ENCODE results near the gene TTC39B. TPM values are rescaled to one million over a fixed set of nuclear protein-coding genes. Genes with fewer than 3 reads are reported as not detected.
"Not testable (repeated sequence)": the region's sequence is repeated elsewhere in the genome, so short reads cannot be mapped to it uniquely, and the experiment has no call there.

Gene TTC39B
- total RNA-seq, 1 donor from 2014 or later = 1.3 TPM

GRCh38 chr9:15243081-15243480, 63.9 kb downstream of the TTC39B start:
- ATAC-seq (ENCODE audit: poor library complexity) (no peak), DNase-seq (no peak)
- intact Hi-C loops (cut with DNase I) = no loop called here

DNA sequence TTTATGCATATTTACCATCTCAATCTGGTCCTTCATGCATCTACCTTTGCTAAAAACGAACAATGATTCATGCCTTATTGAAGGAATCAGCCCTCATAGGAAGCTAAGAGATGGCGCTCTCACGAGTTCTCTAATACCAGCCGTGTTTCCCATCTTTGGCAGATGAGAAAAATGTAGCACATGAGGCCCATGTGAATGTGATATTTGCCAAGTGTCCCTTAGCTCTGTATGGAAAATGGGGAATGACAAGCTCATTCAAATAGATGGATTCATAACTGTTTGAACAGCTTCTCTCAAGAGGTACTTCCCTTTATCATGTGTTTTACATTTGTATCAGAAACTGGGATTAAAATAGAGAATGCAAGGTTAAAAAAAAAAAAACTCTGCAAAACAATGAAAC, 66.1 kb downstream of the TTC39B start:
- DNase-seq (no peak), ATAC-seq (ENCODE audit: poor library complexity) (no peak)
- intact Hi-C loops (cut with DNase I) = no loop called here

DNA sequence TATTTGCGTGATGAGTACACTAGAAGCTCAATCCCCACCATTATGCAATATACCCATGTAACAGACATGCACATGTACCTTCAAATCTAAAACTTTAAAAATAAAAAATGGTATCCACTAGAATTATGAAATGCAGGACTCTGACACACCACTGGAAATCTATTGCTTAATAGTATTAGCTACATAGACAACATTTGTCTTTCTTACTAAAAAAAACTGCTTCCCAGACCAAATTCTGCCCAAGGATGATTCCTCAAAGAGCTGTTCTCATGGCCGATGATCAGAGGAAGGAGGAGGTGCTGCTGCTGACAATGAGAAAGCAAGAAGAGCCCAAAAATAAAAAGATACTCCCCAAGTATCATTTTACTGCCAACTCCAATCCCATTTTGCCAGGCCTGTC, 67.2 kb downstream of the TTC39B start:
- intact Hi-C loops (cut with DNase I) = no loop called here
- ATAC-seq (ENCODE audit: poor library complexity) = peak; percentile 53
- DNase-seq = no peak

GRCh38 chr9:15238646-15239045, 68.4 kb downstream of the TTC39B start:
- no peak for ATAC-seq (ENCODE audit: poor library complexity)
- DNase-seq = no peak
- intact Hi-C loops (cut with DNase I) = no loop called here

DNA sequence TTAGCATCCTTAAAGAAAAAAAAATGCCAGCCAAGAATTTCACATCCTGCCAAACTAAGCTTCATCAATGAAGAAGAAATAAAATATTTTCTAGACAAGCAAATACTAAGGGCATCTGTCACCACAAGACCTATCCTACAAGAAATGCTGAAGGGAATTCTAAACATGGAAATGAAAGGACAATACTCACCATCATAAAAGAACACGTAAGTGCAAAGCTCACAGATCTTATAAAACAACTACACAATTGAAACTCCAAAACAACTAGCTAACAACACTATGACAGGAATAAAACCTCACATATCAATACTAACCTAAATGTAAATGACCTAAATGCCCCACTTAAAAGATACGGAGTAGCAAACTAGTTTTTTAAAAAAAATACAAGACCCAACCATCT, 71.4 kb downstream of the TTC39B start:
- intact Hi-C loops (cut with DNase I) = no loop called here
- no peak for DNase-seq
- ATAC-seq (ENCODE audit: poor library complexity) = no peak

- intact Hi-C loops (cut with DNase I); DNase-seq; ATAC-seq (ENCODE audit: poor library complexity): not testable (repeated sequence)
These were observed 73.0 kb downstream of the TTC39B start for GRCh38 chr9:15233941-15234490.

DNA sequence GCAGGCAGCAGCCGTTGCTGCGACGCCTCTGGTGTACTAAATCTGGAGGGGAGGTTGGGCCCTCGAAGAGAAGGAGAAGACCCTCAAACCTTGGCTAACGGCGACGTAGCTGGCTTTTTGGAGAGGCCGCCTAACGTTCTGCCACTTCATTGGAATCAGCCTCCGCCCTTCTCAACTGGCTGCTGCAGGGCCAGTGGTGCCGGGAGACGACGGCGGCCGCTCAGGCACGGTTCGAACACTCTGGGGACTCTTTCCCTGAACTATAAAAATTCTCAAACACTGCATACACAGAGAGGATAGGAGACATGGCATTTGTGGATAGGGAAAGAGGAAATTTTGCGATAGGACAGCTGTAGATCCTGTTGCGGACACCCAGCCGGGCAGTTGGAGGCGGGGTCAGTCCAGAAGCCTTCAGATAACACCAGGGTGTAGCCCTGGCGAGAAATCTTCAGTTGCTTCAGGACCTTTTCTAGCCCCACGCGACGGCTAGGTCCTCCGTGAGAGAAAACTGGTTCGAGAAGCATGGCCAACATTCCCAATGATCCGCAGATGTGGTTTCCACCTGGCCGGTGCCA, 74.2 kb downstream of the TTC39B start:
- not testable (repeated sequence) for ATAC-seq (ENCODE audit: poor library complexity); DNase-seq

DNA sequence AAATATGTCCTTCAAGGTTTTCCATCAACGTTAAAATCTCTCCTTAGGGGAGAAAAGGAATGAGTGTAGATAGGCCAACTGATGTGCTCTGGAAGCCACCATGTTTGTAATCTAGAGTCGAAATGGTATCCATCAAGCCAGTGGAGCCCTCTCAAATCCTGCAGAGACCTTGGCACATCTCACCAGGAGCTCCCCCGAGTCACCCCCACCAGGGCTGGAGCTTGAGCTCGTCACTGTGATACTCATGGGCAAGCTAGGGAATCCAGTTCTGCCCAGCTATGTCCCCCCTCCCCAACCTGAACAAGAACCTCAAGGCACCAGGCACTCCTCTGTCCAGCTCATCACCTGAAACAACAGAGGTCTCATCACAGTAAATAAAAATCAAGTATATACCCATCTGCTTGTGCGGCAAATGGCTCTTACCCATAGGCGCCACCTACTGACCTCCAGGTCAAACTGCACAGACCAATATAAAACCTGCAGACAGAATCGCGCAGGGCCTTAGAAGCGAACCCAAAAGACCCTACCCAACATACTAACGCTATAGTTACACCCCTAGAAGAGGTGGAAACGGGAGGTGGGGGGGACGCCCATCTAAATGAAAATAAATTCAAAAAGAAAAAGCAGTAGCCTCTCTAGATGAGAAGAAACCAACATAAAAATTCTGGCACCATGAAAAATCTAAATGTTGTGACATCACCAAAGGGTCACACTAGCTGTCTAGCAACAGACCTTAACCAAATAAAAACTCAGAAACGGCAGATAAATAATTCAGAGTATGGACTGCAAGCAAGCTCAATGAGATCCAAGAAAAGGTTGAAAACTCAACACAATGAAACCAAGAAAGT, 75.0 kb downstream of the TTC39B start:
- DNase-seq = no peak
- intact Hi-C loops (cut with DNase I) = no loop called here
- no peak for ATAC-seq (ENCODE audit: poor library complexity)

More for the DNA sequence above, 74.2 kb downstream of the TTC39B start:
- intact Hi-C loops (cut with DNase I) = not testable (repeated sequence)

DNA sequence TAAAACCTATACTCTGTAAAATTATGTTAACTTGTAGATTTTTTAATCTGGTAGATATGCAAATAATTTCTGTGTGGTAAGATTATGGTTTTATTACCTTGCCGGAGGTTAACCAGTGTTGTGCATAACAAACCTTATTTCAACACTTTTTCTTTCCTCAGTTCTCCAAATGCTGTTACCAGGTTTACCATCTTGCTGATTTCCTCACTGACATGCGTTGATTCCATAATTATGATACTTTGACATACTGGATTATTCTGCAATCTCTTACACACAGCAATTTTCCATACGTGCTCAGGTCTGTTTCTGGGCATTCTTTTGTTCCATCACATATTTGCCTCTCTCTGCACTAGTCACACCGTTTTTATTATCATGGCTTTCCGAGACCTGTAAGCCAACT, 77.6 kb downstream of the TTC39B start:
- ATAC-seq (ENCODE audit: poor library complexity) = no peak
- no peak for DNase-seq
- intact Hi-C loops (cut with DNase I) = no loop called here

GRCh38 chr9:15227491-15227890, 79.5 kb downstream of the TTC39B start:
- ATAC-seq (ENCODE audit: poor library complexity) (no peak), DNase-seq (no peak)
- intact Hi-C loops (cut with DNase I) = no loop called here

- DNase-seq = no peak
These were observed 81.4 kb downstream of the TTC39B start for GRCh38 chr9:15225564-15226126.

DNA sequence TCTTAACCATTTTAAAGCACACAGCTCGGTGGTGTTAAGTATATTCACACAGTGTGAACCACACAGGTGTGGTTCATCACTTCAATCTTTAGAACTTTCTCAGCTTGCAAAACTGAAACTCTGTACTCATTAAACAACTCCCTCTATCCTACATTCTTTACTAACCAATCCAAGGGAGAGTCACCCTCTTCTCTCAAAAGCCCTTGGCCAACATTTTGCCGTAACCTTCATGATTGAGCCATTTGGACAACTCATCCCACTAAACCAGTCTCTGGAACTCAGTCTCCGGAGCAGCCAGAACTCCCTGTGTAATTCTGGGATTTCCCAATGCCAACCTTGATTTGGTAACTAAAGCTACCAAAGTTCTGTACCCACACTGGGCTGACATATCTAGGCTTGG, 84.7 kb downstream of the TTC39B start:
- DNase-seq (no peak), ATAC-seq (ENCODE audit: poor library complexity) (no peak)
- intact Hi-C loops (cut with DNase I) = no loop called here

More at GRCh38 chr9:15225564-15226126, 81.4 kb downstream of the TTC39B start:
- intact Hi-C loops (cut with DNase I) = no loop called here
- no peak for ATAC-seq (ENCODE audit: poor library complexity)

- intact Hi-C loops (cut with DNase I) = no loop called here
- ATAC-seq (ENCODE audit: poor library complexity) (no peak), DNase-seq (no peak)
These were observed 85.3 kb downstream of the TTC39B start for GRCh38 chr9:15221746-15222145.

DNA sequence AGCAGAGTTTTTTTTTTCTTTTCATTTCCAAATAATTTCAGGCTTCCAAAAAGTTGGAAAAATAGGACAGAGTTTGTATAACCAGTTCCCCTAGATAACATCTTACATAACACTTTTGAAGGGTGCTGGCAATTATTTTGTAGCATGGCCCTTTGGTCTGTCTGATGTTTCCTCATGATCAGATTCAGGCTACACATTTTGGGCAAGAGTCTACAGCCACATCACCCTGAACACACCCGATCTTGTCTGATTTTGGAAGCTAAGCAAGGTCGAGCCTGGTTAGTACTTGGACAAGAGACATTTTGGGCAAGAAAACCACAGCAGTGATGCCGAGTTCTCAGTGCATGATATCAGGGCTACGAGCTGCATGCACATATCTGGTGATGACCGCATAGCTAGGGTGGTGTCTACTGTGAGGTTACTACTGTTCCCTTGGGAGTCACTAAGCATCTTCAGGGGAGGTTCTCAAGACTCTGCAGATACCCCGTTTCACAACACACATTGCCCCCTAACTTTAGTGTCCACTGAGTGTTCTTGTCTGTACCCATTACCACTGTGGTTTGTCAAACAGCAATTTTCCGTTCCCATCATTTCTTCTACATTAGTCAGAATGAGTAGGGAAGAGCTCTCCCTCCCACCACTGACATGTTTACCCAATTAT, 86.2 kb downstream of the TTC39B start:
- ATAC-seq (ENCODE audit: poor library complexity) (peak; percentile 48), DNase-seq (no peak)
- intact Hi-C loops (cut with DNase I) = no loop called here

DNA sequence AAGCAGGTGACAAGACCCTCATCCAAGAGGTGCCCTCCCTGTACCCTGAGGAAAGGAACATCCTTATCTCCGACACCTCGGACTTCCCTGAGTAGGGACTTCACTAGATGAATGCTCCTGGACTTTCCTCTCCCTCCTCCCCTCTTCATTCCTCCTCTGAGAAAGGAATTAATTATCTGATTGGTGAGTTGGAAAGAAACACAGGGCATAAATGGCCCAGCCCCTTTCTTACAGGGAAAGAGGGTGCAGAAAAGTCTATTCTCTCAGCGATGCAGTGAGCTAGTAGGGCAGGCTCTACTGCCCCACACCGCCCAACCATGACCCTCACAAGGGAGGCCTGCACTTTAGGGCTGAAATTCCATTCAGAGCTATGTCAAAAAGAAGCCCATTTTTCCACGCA, 87.5 kb downstream of the TTC39B start:
- intact Hi-C loops (cut with DNase I) = loop anchor here (10.0 kb wide), 2 partner anchors 205 to 385 kb away; partner anchors contain the start of gene SNAPC3
- no peak for DNase-seq
- ATAC-seq (ENCODE audit: poor library complexity) = no peak

DNA sequence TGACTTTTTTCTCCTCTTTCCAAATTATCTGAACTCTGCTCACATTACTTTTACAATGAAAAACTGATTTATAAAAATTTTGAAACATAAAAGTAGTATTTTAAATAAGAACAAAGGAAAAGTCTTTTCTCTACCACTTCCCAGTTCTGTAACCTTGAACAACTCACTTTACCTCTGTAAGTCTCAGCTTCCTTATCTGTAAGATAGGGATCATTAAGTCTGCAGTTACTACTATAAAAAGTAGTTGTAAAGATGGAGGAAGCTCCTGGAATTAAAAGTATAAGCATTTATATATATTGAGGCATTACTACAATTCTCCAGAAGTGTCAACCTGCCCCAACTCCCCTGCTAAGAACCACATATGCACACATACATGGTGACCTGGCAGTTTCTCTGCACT, 88.0 kb downstream of the TTC39B start:
- no peak for ATAC-seq (ENCODE audit: poor library complexity)
- intact Hi-C loops (cut with DNase I) = loop anchor here (10.0 kb wide), 2 partner anchors 206 to 386 kb away; partner anchors contain the start of gene SNAPC3
- no peak for DNase-seq

- DNase-seq (no peak), ATAC-seq (ENCODE audit: poor library complexity) (no peak)
- intact Hi-C loops (cut with DNase I) = loop anchor here (10.0 kb wide), 2 partner anchors 212 to 392 kb away; partner anchors contain the start of gene SNAPC3
These were observed 93.8 kb downstream of the TTC39B start for GRCh38 chr9:15213249-15213648.

DNA sequence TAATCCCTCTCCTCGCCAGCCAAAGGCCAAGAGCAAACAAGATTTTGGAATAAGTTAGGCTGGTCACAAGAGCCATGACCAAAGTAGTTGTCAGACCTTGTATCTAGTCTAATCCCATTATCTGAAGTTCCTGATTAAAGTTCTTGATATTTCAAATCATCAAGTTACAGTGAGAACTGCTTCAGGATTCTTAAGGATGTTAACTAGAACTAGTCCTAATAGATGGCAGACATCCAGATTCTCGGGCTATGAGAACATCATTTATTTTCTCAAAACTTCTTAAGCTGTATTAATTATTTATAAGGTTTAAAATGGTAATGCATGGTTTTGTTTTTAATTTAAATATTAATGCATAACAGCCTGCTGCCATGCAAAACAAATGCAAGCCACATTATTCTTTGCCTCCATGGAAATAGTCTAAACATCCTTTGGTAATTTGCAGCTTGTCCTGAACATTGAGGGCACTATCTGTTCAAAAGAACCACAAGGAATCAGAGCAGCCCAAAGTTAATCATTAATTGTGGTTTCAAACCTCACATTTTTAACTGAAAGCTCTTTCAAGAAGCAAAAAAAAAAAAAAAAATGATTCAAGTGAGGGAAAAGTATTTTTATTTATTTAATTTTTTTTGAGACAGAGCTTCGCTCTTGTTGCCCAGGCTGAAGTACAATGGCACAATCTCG, 95.1 kb downstream of the TTC39B start:
- ATAC-seq (ENCODE audit: poor library complexity) = no peak
- intact Hi-C loops (cut with DNase I) = loop anchor here (10.0 kb wide), 2 partner anchors 213 to 393 kb away; partner anchors contain the start of gene SNAPC3
- no peak for DNase-seq
